ENCODE measurements around the gene SYT8. TPM values are rescaled to one million over a fixed set of nuclear protein-coding genes. Genes with fewer than 3 reads are reported as not detected.
"Not testable (repeated sequence)": the region's sequence is repeated elsewhere in the genome, so short reads cannot be mapped to it uniquely, and the experiment has no call there.

The SYT8 gene
- total RNA-seq, 1 donor from 2014 or later: not detected

DNA sequence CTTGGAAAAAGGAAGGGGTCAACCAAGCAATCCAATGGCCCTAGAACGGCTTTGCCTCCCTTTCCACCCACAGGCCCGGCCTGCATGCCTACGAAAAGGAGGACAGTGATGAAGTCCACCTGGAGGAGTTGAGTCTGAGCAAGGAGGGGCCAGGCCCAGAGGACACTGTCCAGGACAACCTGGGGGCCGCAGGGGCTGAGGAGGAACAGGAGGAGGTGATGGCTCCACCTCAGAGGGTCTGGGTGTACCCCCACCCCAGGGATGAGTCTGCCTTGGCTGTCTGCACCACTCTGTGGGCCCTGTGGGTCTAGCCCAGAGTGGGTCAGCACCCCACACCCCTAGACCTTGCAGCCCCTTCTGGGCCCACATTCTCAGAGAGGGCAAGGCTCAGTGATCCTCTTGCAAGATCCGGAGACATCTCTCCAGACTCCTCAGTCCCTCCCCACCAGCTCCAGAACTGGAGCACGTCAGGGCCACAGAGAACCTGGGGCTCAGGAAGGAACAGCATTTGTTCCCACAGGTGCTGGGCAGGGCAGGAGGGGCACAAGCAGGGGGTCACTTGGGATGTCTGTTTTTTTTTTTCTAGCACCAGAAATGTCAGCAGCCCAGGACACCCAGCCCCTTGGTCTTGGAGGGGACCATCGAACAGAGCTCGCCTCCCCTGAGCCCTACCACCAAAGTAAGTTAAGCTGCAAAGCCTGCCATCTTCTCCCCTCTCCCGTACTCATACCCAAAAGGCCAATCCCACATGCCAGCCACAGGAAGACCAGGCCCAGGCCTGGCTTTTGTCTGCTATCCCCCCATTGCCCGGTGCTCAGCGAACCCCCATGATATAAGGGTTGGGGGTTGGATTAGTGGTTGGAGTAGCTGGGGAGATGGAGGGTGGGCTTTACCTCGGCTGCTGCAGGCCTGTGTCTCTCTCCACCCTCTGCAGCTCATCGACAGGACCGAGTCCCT is 48.8 kb downstream of the SYT8 start:
- TF ChIP-seq, protein P1, sequence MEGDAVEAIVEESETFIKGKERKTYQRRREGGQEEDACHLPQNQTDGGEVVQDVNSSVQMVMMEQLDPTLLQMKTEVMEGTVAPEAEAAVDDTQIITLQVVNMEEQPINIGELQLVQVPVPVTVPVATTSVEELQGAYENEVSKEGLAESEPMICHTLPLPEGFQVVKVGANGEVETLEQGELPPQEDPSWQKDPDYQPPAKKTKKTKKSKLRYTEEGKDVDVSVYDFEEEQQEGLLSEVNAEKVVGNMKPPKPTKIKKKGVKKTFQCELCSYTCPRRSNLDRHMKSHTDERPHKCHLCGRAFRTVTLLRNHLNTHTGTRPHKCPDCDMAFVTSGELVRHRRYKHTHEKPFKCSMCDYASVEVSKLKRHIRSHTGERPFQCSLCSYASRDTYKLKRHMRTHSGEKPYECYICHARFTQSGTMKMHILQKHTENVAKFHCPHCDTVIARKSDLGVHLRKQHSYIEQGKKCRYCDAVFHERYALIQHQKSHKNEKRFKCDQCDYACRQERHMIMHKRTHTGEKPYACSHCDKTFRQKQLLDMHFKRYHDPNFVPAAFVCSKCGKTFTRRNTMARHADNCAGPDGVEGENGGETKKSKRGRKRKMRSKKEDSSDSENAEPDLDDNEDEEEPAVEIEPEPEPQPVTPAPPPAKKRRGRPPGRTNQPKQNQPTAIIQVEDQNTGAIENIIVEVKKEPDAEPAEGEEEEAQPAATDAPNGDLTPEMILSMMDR (IDR thresholded peaks at IDR 0.05; ENCODE audit: borderline replicate concordance): no peak
- DNase-seq: no peak
- intact Hi-C loops (cut with micrococcal nuclease): loop anchor here (5.0 kb wide), 1 partner anchor 39 kb away; no protein-coding TSS in a partner anchor
- Histone ChIP-seq H3K36me3 (peaks cover 26% of the 10 kb centered on the region), H3K27ac (replicated peaks) (peak overlapping the region; percentile 97), H3K9me3 (replicated peaks) (no peaks in the 10 kb centered on the region), H3K4me3 (no peak overlapping the region), H3K27me3 (ENCODE audit: low read depth) (no peaks in the 10 kb centered on the region), H3K4me1 (peaks cover 54% of the 10 kb centered on the region)

DNA sequence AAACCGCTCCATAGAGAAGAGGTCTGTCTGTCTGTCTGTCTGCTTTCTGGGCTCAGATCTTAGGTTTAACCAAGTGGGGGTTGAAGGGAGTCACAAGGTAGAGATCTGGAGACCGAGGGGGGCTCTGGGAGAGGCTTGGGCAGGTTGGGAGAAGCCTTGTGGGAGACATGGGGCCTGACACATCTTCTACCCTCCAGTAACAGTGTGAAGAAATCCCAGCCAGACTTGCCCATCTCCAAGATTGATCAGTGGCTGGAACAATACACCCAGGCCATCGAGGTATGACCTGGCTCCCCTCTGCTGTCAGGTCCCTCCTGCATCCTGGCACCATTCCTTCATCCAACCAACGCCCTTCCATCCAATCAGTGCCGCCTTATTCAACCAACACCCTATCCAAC is 49.5 kb downstream of the SYT8 start:
- Histone ChIP-seq H3K4me3 (no peak overlapping the region), H3K36me3 (peaks cover 31% of the 10 kb centered on the region), H3K4me1 (peaks cover 57% of the 10 kb centered on the region), H3K27me3 (ENCODE audit: low read depth) (no peaks in the 10 kb centered on the region), H3K27ac (replicated peaks) (no peak overlapping the region), H3K9me3 (replicated peaks) (no peaks in the 10 kb centered on the region)
- TF ChIP-seq, protein P1 (IDR thresholded peaks at IDR 0.05; ENCODE audit: borderline replicate concordance): no peak
- no peak for DNase-seq
- intact Hi-C loops (cut with micrococcal nuclease): loop anchor here (5.0 kb wide), 1 partner anchor 38 kb away; no protein-coding TSS in a partner anchor

DNA sequence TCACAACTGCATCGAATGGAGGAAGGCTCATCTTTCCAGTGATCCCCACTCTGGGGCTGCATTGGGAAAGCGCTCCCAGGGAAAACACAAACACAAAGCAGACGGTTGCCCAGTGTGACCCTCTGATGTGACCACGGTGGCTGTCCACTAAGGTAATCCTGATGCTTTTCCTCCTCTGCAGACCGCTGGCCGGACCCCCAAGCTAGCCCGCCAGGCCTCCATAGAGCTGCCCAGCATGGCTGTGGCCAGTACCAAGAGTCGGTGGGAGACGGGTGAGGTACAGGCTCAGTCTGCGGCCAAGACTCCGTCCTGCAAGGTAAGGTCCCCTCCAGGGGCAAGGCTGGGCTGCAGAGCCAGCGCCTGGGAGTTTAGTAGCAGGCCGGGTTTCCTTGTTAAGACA is 51.8 kb downstream of the SYT8 start:
- H3K27me3 ChIP-seq (ENCODE audit: low read depth); DNase-seq; H3K27ac ChIP-seq (replicated peaks); H3K4me3 ChIP-seq; intact Hi-C loops (cut with micrococcal nuclease); H3K9me3 ChIP-seq (replicated peaks): not testable (repeated sequence)
- peaks cover 31% of the 10 kb centered on the region for H3K36me3 ChIP-seq
- peaks cover 42% of the 10 kb centered on the region for H3K4me1 ChIP-seq

Small RNAs within 50 kb of the gene (microRNA-seq; reads per million reads assigned to microRNA genes)
- not detected for gene MIR4298
- not detected for gene MIR7847

Other genes with a start within 250 kb of the SYT8 start
- gene KRTAP5-1, start 249.7 kb upstream of the SYT8 start, total RNA-seq: not detected
- not detected for gene KRTAP5-2, start 236.7 kb upstream of the SYT8 start, total RNA-seq
- not detected for gene KRTAP5-3, start 226.5 kb upstream of the SYT8 start, total RNA-seq
- not detected for gene KRTAP5-4, start 212.9 kb upstream of the SYT8 start, total RNA-seq
- gene KRTAP5-5, start 205.2 kb upstream of the SYT8 start, total RNA-seq: not detected
- not detected for gene KRTAP5-6, start 137.8 kb upstream of the SYT8 start, total RNA-seq
- gene IFITM10, start 84.4 kb upstream of the SYT8 start, total RNA-seq: 0.58 TPM
- 831 TPM for gene CTSD, start 71.1 kb upstream of the SYT8 start, total RNA-seq
- gene TNNI2, start 4.0 kb downstream of the SYT8 start, total RNA-seq: not detected
- 19.7 TPM for gene LSP1, start 18.1 kb downstream of the SYT8 start, total RNA-seq
- 2.4 TPM for gene PRR33, start 56.9 kb downstream of the SYT8 start, total RNA-seq
- 30.7 TPM for gene TNNT3, start 84.7 kb downstream of the SYT8 start, total RNA-seq
- gene MRPL23, start 112.3 kb downstream of the SYT8 start, total RNA-seq: 93.6 TPM
- gene H19, start 162.9 kb downstream of the SYT8 start, total RNA-seq: 634 TPM

All from left ventricle myocardium inferior (tissue), 1 donor.